OCI-M2 (cell line): ENCODE measurements around the gene CCDC14.
"Not testable (repeated sequence)": the region's sequence is repeated elsewhere in the genome, so short reads cannot be mapped to it uniquely, and the experiment has no call there.

Experiments
- DNase-seq: peaks from one replicate; lab custom pipeline; 2025; ENCODE audit not compliant: unreplicated experiment; lab: John Stamatoyannopoulos, UW

The CCDC14 gene

DNA sequence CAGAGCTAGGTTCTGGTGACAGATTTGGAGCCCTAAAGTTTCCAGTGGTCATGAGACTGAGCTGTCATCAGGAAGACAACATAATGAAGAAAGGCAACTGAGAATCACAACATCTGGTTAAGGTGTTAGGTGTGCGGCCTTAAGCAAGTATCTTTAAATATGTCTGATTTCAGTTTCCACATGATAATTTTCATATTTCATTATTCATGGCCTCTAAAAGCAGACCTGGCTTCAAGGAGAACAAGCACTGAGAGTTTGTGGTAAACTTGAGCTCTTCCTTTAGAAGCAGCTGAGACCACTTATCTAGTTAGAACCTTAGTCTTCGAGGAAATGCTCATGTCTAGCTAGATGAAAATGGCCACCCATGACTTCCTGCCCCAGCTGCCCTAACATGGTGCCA, 51.2 kb downstream of the CCDC14 start:
- DNase-seq, result no peak

DNA sequence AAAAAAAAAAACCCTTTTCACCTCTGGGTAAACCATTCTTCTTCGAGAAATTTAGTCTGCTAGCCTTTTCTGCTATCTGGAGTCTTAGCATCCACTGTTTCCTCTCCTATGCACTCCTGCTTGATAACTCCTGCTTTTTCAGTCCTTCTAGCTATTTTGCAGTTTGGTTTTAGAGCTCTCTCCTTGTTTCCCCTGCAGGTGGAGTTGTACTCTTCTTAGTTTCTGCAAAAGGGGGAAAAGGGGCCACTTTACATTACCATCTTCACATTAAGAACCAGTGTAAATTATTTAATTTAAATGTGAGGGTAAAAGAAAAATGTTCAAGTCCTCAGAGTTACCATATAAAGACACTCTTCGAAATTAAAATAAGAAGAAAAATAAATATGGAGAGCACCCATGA, 53.3 kb downstream of the CCDC14 start:
- DNase-seq, result no peak

DNA sequence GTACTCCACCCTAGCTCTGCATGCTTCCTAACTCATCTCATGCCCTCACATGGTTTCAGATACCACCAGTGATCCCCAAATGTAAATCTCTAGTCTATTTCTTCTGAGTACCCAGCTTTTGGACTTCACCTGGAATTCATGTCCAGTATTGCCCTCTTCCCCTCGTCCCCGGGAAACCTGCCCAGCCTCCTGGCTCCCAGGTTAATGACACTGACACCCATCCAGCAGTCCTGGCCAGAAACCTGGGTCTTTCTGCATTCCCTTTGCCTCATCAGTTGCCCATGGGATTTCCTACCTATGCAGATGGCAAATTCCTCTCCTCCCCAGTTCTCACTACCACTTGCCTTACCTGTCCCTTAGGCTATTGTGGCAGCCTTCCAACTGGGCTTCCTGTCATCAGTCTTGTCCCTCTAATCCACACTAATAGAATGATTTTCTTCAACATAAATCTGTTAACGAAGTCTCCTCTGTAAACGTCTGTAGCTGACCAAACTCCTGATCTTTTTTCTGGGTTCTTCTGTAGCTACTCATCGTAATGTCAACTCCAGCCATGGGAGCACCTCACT, 61.6 kb downstream of the CCDC14 start:
- DNase-seq, result no peak

DNA sequence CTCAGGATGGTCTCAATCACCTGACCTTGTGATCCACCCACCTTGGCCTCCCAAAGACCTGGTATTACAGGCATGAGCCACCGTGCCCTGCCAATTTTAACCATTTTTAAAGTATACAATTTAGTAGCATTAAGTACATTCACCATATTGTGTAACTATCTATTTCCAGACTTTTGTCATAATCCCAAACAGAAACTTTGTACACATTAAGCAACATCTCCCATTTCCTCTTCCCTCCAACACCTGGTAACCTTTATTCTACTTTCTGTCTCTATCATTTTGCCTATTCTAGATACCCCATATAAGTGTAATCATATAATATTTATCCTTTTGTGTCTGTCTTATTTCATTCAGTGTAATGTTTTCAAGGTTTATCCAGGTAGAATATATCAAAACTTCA, 68.0 kb downstream of the CCDC14 start:
- DNase-seq, result no peak

DNA sequence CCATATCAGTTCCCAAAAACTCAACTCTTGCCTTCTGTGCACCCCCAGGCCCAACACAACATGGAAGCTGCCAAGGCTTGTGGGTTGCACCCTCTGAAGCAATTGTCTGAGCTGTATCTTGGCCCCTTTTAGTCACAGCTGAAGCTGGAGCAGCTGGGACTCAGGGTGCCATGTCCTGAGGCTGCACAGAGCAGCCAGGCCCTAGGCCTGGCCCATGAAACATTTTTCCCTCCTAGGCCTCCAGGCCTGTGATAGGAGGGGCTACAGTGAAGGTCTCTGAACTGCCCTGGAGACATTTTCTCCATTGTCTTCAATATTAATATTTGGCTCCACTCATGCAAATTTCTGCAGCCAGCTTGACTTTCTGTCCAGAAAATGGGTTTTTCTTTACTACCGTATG, 68.8 kb downstream of the CCDC14 start:
- no peak for DNase-seq

DNA sequence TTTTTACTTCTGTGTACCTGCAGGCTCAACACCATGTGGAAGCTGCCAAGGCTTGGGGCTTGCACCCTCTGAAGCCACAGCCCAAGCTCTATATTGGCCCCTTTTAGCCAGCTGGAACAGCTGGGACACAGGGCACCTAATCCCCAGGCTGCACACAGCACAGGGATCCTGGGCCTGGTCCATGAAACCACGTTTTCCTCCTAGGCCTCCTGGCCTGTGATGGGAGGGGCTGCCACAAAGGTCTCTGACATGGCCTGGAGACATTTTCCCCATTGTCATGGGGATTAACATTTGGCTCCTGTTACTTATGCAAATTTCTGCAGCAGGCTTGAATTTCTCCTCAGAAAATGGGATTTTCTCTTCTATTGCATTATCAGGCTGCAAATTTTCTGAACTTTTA, 70.0 kb downstream of the CCDC14 start:
- not testable (repeated sequence) for DNase-seq

DNA sequence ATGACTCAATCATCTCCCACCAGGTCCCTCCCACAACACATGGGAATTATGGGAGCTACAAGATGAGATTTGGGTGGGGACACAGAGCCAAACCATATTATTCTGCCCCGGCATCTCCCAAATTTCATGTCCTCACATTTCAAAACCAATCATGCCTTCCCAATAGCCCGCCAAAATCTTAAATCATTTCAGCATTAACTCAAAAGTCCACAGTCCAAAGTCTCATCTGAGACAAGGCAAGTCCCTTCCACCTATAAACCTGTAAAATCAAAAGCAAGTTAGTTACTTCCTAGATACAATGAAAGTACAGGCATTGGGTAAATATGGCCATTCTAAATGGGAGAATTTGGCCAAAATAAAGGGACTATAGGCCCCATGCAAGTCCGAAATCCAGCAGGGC, 70.9 kb downstream of the CCDC14 start:
- not testable (repeated sequence) for DNase-seq

DNA sequence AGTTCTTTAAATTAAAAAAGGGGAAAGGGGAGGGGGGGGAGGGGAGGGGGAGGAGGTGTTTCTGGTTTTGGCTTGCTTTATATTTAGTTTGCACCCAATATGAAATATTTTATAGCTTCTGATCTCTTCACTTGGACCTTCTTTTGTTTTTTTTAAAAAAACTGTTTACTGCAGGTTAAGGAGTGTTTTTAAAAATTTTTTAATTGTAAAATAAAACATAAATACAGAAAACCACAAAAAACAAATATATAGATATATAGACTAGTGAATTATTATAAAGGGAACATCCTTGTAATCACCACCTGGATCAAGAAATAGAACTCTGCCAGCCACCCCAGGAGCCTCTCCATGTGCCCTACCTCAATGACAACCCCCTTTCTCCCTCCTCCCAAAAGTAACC, 76.0 kb downstream of the CCDC14 start:
- no peak for DNase-seq

DNA sequence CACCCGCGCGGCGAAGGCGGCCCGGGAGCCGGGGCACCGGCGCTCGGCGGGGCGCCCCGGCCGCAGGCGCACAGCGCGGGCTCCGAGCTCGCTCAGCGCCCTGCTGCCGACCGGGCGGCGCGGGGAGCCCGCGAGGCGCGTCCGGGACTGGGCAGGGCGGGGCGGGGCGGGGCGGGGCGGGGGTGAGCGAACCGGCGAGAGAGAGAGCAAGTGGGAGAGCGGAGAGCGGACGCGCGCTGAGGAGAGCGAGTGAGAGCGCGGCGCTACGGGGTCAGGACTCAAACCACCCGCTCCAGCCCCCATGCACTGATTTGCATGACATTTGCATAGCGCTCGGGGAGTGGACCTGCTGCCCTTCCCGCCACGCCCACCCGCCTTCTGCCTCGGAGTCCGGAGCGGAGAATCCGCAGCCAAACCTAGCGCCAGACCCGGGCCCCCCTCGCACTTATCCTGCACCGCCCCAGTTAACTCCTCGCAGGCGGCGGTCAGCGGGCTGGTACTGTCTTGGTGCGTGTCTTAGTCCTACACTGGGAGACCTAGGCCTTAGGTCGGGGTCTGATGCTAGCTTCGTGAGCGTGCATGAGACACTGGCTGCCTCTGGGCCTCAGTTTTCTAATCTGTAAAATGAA, 76.7 kb downstream of the CCDC14 start, which contains the start of gene MYLK:
Gene MYLK, minus strand, starts transcription at position 130 of the 629 bp plus-strand sequence. CDS start 90,491 bp downstream, outside the sequence.
- DNase-seq, result peak; percentile 45

DNA sequence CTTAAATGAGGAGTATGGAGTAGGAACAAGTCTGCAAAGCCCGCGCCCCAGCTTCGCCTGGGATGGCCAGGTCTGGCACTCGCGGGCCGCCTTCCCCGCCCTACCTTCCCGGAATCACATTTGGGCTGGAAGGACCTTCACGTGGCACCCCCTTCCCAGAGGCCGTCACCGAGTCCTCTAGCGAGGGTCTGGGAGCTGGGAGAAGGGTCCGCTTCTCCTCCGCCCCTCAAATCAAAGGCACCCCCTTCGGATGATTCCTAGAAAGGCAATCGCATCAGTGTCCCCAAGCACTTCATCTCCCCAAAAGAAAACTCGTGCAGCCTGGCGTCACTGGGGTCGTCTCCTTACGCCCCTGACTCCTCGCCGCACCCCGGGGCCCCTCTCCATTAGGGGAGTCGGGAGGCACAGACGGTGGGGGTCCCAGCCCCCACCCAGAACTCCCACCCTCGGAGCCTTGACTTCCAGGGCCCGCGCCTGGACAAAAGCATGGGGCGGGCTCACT, 77.3 kb downstream of the CCDC14 start:
- DNase-seq, result no peak

DNA sequence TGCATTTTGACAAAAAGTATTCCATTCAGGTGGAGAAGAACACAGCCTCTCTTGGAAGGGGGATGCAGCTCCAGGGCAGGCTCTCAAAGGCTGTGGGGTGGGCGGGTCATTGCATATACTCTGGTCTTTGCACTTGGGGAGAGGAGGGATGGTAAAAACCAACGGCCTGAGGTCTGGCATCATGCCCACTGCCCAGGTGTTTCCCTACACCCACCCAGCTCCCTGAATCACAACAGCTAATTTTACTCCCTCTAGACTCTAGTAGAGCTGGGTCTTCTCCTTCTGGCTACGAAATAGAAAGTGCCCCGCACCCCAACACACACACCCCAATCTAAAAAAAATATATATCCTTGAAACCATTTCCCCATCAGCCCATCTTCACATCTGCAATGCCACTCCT, 77.9 kb downstream of the CCDC14 start:
- no peak for DNase-seq

DNA sequence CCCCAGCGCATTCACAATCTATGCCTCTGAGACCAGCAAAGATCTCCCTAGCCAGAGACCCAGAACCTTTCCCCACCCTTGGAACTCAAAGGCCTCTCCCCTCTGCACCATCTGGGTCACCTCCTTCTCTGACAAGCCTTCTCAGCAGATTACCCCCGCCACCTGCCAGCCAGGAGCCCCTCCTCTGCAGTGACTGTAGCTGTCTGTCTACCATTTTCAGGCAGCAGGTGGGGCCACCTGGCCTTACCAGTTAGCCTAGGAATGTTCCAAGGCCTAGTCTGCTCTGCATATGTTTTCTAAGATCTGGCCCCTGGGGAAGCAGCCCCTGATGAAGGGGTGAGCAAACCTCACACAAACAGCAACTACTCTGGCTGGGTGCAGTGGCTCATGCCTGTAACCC, 79.3 kb downstream of the CCDC14 start:
- no peak for DNase-seq

DNA sequence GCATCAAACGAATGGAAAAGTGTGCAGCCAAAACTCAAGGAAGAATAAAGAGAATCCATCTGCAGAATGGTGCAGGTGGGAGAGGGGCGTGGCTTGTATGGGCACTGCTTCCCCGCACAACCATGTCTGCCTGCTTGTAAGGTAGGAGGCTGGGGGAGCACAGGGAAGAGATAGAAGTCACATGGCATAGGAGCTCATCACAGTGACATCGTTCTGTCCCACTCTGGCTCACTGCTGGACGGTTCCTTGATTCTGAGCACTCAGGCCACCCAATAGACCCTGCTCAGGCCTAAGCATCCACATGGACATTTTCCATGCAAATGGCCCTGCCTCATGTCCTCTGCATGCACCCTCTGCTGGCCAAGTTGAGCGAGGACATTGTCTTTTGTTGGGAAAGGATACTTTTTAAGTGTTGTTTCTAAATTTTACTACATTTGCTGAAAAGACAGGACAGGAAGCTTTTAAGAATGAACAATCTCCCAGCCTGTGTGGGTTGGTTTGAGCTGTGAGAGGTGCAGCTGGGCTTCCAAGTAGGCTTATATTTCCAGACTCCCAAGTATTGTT, 79.9 kb downstream of the CCDC14 start:
- DNase-seq, result no peak

DNA sequence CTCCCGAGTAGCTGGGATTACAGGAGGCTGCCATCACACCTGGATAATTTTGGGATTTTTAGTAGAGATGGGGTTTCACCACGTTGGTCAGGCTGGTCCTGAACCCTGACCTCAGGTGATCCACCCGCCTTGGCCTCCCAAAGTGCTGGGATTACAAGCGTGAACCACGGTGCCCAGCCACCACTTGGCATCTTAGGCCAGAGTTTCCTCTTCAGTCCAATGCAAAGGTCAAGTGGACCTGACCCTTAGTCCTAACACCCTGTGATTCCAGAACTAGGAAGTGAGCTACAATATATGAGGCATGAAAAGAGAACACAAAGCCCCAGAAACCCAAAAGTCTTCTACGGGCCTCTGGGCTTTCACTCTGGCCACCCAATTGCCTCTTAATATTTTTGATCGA, 82.2 kb downstream of the CCDC14 start:
- DNase-seq, result no peak

DNA sequence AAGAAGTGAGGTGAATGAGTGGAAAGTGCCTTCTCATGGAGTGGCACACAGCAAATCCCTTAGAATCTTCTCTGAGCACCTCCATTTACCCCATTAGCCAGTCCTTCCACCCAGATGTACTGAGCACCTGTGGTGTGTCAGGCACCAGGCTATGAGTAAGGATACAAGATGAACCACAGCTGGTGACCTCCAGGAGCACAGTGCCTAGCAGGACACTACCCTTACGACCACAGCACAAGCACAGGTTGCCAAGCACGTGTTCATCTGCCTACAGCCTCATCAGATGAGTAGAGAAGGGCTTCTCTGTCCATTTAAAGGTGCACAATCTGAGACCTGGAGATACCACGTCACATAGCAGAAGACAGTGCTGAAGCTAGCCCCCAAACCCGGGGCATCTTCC, 83.1 kb downstream of the CCDC14 start:
- DNase-seq, result no peak

DNA sequence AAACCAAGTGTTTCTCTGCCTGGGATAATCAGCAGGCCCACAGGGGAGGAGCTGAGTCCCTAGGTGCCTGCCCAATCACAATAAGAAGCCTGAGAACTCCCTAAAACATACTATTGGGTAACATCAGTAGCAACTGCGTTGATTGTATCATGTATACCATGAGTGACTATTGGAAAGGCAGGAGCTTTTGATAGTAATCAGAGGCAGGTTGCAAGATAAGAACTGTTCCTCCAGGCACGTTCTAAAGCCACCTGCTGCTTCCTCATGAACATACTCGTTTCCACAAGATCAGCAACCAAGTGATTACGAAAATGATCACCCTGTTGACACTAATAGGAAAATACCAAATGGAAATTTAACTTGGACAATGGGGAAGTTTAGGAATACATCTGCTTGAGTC, 83.6 kb downstream of the CCDC14 start:
- no peak for DNase-seq

DNA sequence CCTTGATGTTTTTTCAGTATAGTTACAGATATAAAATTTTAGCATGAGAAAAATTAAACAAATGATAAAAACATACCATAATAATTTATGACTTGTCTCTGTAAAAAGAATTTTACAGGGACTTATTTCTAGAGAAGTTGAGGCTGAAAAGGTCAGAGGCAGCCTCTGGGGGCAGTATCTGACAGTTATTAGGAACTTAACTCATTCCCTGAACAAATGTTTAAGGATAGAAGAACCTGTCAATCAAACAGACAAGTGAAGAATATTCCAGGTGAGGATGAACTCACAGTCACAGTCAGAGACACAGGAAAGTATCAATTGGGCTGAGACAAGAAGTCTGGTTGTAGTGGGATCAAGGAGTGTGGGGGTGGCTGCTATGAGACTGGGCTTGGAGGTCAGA, 84.2 kb downstream of the CCDC14 start:
- DNase-seq, result no peak

DNA sequence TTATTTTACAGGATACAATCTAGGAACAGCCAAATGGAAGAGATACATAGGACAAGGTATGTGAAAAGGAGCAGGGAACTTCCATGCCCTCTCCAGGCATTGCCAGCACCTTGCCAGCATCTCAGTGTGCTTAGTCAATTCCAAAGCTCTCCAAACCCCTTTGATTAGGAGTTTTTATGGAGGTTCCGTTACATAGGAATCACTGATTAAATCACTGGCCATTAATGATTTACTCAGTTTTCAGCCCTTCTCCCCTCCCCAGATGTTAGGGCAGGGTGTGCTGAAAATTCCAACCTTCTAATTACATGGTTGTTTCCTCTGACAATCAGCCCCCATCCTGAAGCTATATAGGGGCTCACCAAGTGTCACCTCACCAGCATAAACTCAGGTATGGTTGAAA, 88.4 kb downstream of the CCDC14 start:
- no peak for DNase-seq

DNA sequence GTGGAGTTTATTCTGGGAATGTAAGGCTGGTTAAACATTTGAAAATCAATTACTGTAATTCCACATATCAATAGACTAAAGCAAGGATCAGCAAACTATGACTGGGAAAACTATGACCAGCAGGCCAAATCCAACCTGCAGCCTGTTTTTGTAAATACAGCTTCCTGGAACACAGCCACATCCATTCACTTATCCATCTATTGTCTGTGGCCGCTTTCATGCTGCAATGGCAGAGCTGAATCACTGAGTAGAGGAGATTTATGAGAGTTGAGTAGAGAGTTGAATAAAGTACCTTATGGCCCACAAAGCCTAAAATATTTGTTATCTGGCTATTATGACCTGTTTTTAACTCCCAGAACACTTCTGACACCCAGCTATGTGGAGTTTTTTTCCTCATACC, 89.1 kb downstream of the CCDC14 start:
- DNase-seq, result no peak

DNA sequence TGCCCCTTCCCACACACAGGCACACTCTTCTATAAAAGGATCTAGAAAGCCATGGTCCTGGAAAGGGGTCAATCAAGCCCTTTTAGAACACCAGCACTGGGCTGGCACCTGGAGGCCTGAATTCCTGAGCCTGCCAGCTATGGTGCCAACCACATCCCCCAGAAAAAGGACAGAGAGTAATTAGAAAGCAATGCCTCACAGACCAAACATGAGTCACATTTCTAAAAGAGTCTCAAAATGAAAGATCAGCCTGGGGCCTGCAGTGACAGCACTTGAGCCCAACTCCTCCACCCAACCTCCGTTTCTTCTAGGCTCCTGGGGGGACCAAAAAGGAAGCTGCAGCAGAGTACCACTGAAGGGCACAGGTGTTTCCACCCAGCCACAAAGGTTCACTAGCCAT, 91.0 kb downstream of the CCDC14 start:
- DNase-seq, result no peak

DNA sequence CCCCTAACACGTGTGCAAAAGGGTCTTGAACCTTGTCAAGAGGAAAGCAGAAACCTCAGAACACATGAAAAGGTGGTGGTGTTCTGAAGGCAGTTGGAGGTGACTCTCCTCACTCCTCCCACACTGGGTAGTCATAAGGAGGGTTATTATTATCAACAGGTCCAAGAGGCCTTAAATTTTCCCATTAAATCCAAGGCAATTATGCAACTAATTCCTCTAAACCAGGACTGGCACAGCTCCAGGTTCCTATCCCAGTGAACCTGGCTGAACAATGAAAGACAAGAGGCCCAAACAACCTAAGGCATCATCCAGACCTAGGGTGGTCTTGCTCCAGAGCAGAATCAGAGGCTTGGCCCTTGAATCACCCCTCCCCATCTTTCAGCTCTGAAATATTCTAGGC, 91.9 kb downstream of the CCDC14 start:
- no peak for DNase-seq

DNA sequence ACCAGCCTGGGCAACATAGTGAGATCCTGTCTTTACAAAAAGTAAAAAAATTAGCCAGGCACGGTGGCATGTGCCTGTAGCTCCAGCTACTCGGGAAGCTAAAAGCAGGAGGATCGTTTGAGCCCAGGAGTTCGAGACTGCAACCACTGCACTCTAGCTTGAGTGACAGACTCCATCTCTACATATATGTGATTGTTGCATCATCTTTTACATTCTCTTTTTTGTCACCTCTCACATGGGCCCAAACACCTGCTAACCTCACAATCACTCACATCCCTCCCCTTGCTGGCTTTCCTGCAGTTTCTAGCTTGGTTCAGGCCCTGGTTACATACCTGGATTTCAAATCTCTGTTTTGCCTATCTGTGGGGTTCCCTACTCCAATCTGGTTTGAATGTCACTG, 96.3 kb downstream of the CCDC14 start:
- DNase-seq, result no peak
